Keratinocyte (primary cell): ENCODE data around the gene CTXND1. TPM values are rescaled to one million over a fixed set of nuclear protein-coding genes. Genes with fewer than 3 reads are reported as not detected.

ENCODE experiments used
- DNase-seq: peaks from one replicate; pipeline ENCODE4 v3.0.0-alpha.2; 2011; ENCODE audit warnings: low read depth, missing footprints, low spot score
- FAIRE-seq: peaks from 2 replicates; lab custom pipeline; 2011; peaks lifted over from hg19 to GRCh38; lab: Jason Lieb, UNC
- H2AFZ ChIP-seq: 2 replicates; pipeline ENCODE4 v1.6.0; 2012; ENCODE audit warnings: low read length, control low read depth, inconsistent platforms; ENCODE audit not compliant: control insufficient read depth
- H3K27ac ChIP-seq: 2 replicates; pipeline ENCODE4 v1.5.1; 2011; ENCODE audit warnings: low read length; ENCODE audit not compliant: control insufficient read depth, insufficient read depth
- H3K27me3 ChIP-seq: 3 replicates; pipeline ENCODE4 v1.6.0; 2011; ENCODE audit warnings: low read length; ENCODE audit not compliant: control insufficient read depth, insufficient read depth; ENCODE audit errors: extremely low read depth
- H3K36me3 ChIP-seq, 2 experiments: 2 replicates in 1 of 2; 3 replicates in 1 of 2; pipeline ENCODE4 v1.5.1; 2011; ENCODE audit warnings: low read length in 2 of 2, mild to moderate bottlenecking in 1 of 2; ENCODE audit not compliant: control insufficient read depth in 2 of 2, insufficient read depth in 2 of 2; ENCODE audit errors: extremely low read depth in 1 of 2
- H3K4me1 ChIP-seq: 3 replicates; pipeline ENCODE4 v1.5.1; 2011; ENCODE audit warnings: low read length; ENCODE audit not compliant: control insufficient read depth, insufficient read depth; ENCODE audit errors: extremely low read depth
- H3K4me2 ChIP-seq: 3 replicates; pipeline ENCODE4 v1.6.0; 2011; ENCODE audit warnings: low read depth, low read length; ENCODE audit not compliant: control insufficient read depth, insufficient read depth; ENCODE audit errors: extremely low read depth
- H3K4me3 ChIP-seq, 3 experiments: fragments of 200-600 bp in 1 of 3; sonication (generic) in 1 of 3; 2 replicates in 2 of 3; 3 replicates in 1 of 3; pipeline ENCODE4 v1.5.1; 2011 to 2016; ENCODE audit warnings: low read length in 3 of 3, mild to moderate bottlenecking in 3 of 3, control low read depth in 2 of 3, inconsistent platforms in 1 of 3, low read depth in 1 of 3, mixed read lengths in 1 of 3, mixed run types in 1 of 3, moderate library complexity in 1 of 3; ENCODE audit not compliant: control insufficient read depth in 2 of 3, insufficient read depth in 2 of 3; ENCODE audit errors: extremely low read depth in 1 of 3
- H3K79me2 ChIP-seq: 2 replicates; pipeline ENCODE4 v1.6.0; 2012; ENCODE audit warnings: low read length; ENCODE audit not compliant: control insufficient read depth, insufficient read depth
- H3K9ac ChIP-seq: 3 replicates; pipeline ENCODE4 v1.6.0; 2011; ENCODE audit warnings: low read length; ENCODE audit not compliant: control insufficient read depth, insufficient read depth; ENCODE audit errors: extremely low read depth
- H3K9me1 ChIP-seq: 3 replicates; pipeline ENCODE4 v1.6.0; 2011; ENCODE audit warnings: low read length; ENCODE audit not compliant: control insufficient read depth, insufficient read depth; ENCODE audit errors: extremely low read depth
- H3K9me3 ChIP-seq: 2 replicates; pipeline ENCODE4 v1.5.1; 2012; ENCODE audit warnings: low read depth, low read length; ENCODE audit not compliant: control insufficient read depth
- H4K20me1 ChIP-seq: 3 replicates; pipeline ENCODE4 v1.6.0; 2011; ENCODE audit warnings: low read length; ENCODE audit not compliant: control insufficient read depth, insufficient read depth; ENCODE audit errors: extremely low read depth
- CTCF ChIP-seq, 3 experiments: IDR thresholded peaks in 1 of 3; conservative IDR thresholded peaks in 1 of 3; optimal IDR thresholded peaks in 1 of 3; 2 replicates in 2 of 3; 3 replicates in 1 of 3; pipeline versions ENCODE3 to v1.5.1; 2011; ENCODE audit warnings: low read length in 3 of 3, mild to moderate bottlenecking in 3 of 3, moderate library complexity in 2 of 3, control low read depth in 1 of 3, inconsistent platforms in 1 of 3; ENCODE audit not compliant: insufficient read depth in 2 of 3; ENCODE audit errors: extremely low read depth in 1 of 3
- EZH2 ChIP-seq: IDR thresholded peaks from one replicate; pipeline ENCODE4 v1.6.1; 2012; ENCODE audit warnings: inconsistent platforms, mild to moderate bottlenecking, low read length, moderate library complexity
- dilution Hi-C: fragments of 300-500 bp; cut with MboI; formaldehyde crosslinking; loops from one replicate; pipeline ENCODE4 v1.7.0; 2020; ENCODE audit warnings: low sequenced_read_pairs; ENCODE audit not compliant: extremely low pct_ligation_motif_present
- polyA plus RNA-seq, 5 experiments: library from polyadenylated mRNA; depleted of rRNA in 3 of 5; stranded (reverse) in 3 of 5; stranded (forward) in 1 of 5; unstranded in 1 of 5; fragments of >200 nt; gene quantifications; 1 replicate in 1 of 5; 2 replicates in 3 of 5; 3 replicates in 1 of 5; pipeline versions ENCODE4 v1.2.1 to v1.2.3, GENCODE V29; 2011 to 2012; ENCODE audit warnings: missing spikeins in 2 of 5, low read depth in 1 of 5, low replicate concordance in 1 of 5

CTXND1 gene
- polyA plus RNA-seq, 1 donor (not counting 4 experiments of a cell fraction or from before 2014, with no cell fraction given), result not detected

DNA sequence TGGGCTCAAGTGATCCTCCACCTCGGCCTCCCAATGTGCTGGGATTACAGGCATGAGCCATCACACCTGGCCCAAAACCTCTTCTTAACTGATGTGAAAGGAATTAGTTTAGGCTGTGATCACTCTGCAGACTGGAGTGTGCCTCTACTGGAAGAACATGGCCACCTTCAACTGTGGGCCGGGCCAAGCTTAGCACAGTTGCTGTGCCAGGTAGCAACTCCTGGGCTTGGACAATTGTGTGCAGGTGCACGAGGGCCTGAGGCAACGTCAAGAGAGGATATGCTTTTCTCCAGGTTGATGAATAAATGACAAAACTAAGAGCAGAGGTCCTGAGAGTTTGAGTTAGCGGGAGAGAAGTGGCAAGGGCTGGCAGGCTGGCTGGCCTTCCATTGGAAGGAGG lies 92.7 kb downstream of the CTXND1 start:
- no peaks in the 10 kb centered on the region for H4K20me1 ChIP-seq
- FAIRE-seq (no peak), DNase-seq (no peak)
- no peaks in the 10 kb centered on the region for H3K9me3 ChIP-seq
- H3K27me3 ChIP-seq, result no peaks in the 10 kb centered on the region
- H3K4me1 ChIP-seq, result peaks cover 11% of the 10 kb centered on the region
- H2AFZ ChIP-seq, result no peak overlapping the region
- H3K79me2 ChIP-seq, result no peaks in the 10 kb centered on the region
- peaks cover 10 to 25% of the 10 kb centered on the region in 2 experiments for H3K36me3 ChIP-seq
- H3K9me1 ChIP-seq, result peaks cover 2% of the 10 kb centered on the region
- H3K4me2 ChIP-seq, result no peak overlapping the region
- no peak overlapping the region for H3K4me3 ChIP-seq
- H3K9ac ChIP-seq, result no peak overlapping the region
- TF ChIP-seq EZH2 (no peak), CTCF (optimal IDR thresholded peaks at IDR 0.05 in 1 of 3, IDR thresholded peaks at IDR 0.05 in 1 of 3, conservative IDR thresholded peaks at IDR 0.05 in 1 of 3; ENCODE audit: extremely low read depth in 1 of 3, insufficient read depth in 2 of 3, low read length in 3 of 3) (no peak)
- dilution Hi-C loops, result no loop called here
- no peak overlapping the region for H3K27ac ChIP-seq

GRCh38 chr15:80157215-80157614 lies 94.8 kb downstream of the CTXND1 start:
- FAIRE-seq, result no peak

DNA sequence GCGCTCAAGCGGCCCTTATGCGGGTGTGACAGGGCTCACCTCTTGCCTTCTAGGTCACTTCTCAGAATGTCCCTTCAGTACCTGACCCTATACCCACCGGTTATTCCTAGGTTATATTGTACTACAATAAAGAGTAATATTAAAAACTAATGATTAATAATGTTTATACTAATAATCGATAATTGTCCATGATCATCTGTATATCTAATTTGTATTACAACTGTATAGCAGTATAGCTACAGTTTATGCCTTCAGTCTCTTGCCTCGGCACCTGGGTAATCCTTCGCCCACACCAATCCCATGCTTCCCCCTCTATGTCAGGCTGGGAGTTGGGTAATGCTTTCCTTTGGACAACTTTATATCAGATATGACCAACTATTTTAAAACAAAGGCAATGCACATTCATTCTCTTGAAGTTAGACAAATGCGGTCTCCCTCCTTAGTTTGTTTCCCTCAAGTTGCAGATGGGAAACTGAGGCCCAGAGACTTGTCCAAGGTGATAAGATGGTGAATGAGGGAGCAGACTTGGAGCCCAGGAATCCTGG lies 95.8 kb downstream of the CTXND1 start:
- TF ChIP-seq CTCF (optimal IDR thresholded peaks at IDR 0.05 in 1 of 3, IDR thresholded peaks at IDR 0.05 in 1 of 3, conservative IDR thresholded peaks at IDR 0.05 in 1 of 3; ENCODE audit: extremely low read depth in 1 of 3, insufficient read depth in 2 of 3, low read length in 3 of 3) (no peak), EZH2 (no peak)
- dilution Hi-C loops, result no loop called here
- Histone ChIP-seq H3K36me3 (peaks cover 6 to 9% of the 10 kb centered on the region in 2 experiments), H3K4me3 (no peak overlapping the region), H4K20me1 (no peaks in the 10 kb centered on the region), H3K27me3 (no peaks in the 10 kb centered on the region), H2AFZ (no peak overlapping the region), H3K4me2 (no peak overlapping the region), H3K9me3 (no peaks in the 10 kb centered on the region), H3K4me1 (peaks cover 21% of the 10 kb centered on the region), H3K79me2 (no peaks in the 10 kb centered on the region), H3K27ac (no peak overlapping the region), H3K9me1 (no peaks in the 10 kb centered on the region), H3K9ac (no peak overlapping the region)
- no peak for FAIRE-seq
- DNase-seq, result no peak

More at GRCh38 chr15:80157215-80157614, 94.8 kb downstream of the CTXND1 start:
- dilution Hi-C loops, result no loop called here
- H3K4me1 ChIP-seq, result peaks cover 21% of the 10 kb centered on the region
- H3K4me3 ChIP-seq, result no peak overlapping the region
- H3K27me3 ChIP-seq, result no peaks in the 10 kb centered on the region
- peaks cover 2% of the 10 kb centered on the region for H3K9me1 ChIP-seq
- DNase-seq, result no peak
- H4K20me1 ChIP-seq, result no peaks in the 10 kb centered on the region
- H3K36me3 ChIP-seq, result peaks cover 8 to 18% of the 10 kb centered on the region in 2 experiments
- no peak overlapping the region for H3K27ac ChIP-seq
- no peak overlapping the region for H3K4me2 ChIP-seq
- no peaks in the 10 kb centered on the region for H3K9me3 ChIP-seq
- no peak overlapping the region for H2AFZ ChIP-seq
- no peak for TF ChIP-seq EZH2
- no peaks in the 10 kb centered on the region for H3K79me2 ChIP-seq
- H3K9ac ChIP-seq, result no peak overlapping the region
